Measurements from ENCODE around the gene PBRM1. TPM values are rescaled to one million over a fixed set of nuclear protein-coding genes. Genes with fewer than 3 reads are reported as not detected.

The PBRM1 gene
- total RNA-seq, 1 experiment from 2014 or later = 40.0 TPM

DNA sequence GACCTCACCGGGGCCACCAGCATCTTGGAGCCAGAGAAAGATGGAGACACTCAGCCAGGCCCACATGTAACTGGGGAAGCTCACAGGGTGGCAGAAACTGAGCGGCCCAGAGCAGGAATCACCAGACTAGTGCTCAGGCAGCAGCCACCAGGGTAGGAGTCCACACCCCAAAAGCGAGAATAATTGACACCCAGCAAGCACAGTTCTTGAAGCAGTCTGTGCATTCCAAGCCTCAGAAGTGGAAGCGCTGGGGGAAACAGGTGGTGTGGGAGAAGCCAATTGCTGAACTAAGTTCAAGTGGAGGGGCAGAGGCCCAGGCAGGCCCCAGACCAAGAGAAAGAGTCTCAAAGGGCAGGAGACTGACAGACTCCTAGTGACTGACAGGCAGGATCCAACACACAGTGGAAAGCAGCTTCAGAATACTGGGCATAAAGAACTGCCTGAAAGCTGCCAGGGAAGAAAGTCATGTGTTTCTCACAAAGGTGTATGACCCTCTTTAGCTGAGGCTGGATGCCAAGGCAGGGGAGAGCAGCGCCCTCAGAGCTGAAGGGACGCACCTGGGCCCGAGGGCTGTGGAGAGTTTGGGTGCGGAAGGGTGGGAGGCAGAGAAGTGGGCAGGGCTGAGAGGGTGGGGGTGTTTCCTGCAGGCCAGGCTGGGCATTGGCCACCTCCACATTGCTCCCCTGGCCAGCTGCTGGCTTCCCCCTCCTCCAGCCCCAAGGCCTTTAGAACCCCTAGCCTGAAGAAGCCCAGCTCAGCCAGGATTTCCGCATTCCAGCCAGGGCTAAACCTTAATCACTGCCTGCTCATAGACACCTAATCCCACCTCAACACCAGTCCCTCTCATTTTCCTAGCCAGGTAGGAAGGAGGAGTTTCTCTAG lies 159.8 kb downstream of the PBRM1 start (continued):
- TF ChIP-seq, protein P1, sequence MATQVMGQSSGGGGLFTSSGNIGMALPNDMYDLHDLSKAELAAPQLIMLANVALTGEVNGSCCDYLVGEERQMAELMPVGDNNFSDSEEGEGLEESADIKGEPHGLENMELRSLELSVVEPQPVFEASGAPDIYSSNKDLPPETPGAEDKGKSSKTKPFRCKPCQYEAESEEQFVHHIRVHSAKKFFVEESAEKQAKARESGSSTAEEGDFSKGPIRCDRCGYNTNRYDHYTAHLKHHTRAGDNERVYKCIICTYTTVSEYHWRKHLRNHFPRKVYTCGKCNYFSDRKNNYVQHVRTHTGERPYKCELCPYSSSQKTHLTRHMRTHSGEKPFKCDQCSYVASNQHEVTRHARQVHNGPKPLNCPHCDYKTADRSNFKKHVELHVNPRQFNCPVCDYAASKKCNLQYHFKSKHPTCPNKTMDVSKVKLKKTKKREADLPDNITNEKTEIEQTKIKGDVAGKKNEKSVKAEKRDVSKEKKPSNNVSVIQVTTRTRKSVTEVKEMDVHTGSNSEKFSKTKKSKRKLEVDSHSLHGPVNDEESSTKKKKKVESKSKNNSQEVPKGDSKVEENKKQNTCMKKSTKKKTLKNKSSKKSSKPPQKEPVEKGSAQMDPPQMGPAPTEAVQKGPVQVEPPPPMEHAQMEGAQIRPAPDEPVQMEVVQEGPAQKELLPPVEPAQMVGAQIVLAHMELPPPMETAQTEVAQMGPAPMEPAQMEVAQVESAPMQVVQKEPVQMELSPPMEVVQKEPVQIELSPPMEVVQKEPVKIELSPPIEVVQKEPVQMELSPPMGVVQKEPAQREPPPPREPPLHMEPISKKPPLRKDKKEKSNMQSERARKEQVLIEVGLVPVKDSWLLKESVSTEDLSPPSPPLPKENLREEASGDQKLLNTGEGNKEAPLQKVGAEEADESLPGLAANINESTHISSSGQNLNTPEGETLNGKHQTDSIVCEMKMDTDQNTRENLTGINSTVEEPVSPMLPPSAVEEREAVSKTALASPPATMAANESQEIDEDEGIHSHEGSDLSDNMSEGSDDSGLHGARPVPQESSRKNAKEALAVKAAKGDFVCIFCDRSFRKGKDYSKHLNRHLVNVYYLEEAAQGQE (IDR thresholded peaks at IDR 0.05; ENCODE audit: low read depth) = no peak
- no peak for TF ChIP-seq SIN3A (IDR thresholded peaks at IDR 0.05; ENCODE audit: low read depth)

DNA sequence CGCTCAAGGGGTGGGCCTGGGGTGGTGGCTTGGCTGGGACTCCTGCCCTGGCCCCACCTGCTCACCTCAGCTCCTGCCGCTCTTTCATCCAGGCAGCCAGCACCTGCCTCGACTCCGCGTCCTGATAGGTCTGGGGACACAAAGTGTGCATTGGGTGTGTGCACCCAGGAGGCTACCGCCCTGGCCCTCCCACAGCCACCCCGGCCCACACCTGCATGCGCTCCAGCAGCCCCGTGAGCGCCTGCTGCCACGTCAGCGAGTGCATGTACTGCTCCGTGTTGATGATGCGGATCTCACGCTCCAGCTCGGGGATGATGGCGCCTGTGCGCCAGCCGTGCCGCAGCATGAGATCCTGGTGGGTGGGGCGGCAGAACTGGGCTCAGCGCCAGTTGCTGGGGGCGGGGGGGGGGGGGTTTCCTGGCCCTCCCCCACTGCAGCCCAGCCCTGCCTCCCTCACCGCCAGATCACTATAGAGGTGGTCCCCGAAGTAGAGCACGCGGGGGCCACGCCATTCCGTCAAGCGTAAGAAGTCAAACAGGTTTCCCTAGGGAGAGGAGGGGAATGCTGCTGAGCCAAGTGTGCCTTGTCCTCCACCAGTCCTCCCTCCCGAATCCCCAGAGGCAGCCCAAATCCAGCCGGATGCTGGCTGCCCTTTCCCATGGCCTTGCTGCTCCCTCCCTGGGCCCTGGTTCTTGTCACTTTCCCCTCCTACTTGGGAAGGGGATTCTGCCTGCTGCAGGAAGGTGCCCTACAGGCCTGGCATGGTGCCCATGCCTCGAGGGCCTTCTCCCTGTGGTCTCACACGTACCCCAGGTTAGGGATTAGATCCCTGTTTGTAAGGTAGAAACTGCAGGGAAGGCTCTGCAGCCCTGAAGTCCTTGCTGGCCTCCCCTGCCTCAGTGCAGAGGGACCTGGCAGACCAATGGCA lies 160.7 kb downstream of the PBRM1 start:
- Histone ChIP-seq H3K27ac (ENCODE audit: low read depth, low read length) (no peak overlapping the region; the same call in 1 of the 2 replicates), H3K79me2 (ENCODE audit: insufficient read depth, low read length) (no peaks in the 10 kb centered on the region), H3K36me3 (ENCODE audit: control insufficient read depth in 1 of 2, insufficient read depth in 2 of 2, low read length in 2 of 2) (peaks cover 11 to 17% of the 10 kb centered on the region in 2 experiments), H3K9me3 (ENCODE audit: control insufficient read depth in 1 of 2, insufficient read depth in 1 of 2, low read depth in 1 of 2, low read length in 2 of 2) (no peaks in the 10 kb centered on the region), H3K4me1 (ENCODE audit: control insufficient read depth in 1 of 2, insufficient read depth in 2 of 2, low read length in 2 of 2) (no peaks in the 10 kb centered on the region), H4K20me1 (ENCODE audit: insufficient read depth) (no peaks in the 10 kb centered on the region), H3K27me3 (ENCODE audit: insufficient read depth, low read length) (no peaks in the 10 kb centered on the region), H3K4me3 (replicated peaks in 1 of 2; ENCODE audit: low read depth in 1 of 2, low read length in 2 of 2) (no peak overlapping the region), H2AFZ (ENCODE audit: low read depth, low read length, poor library complexity, severe bottlenecking) (no peak overlapping the region), H3K4me2 (ENCODE audit: low read length) (no peak overlapping the region), H3K9ac (ENCODE audit: low read length) (no peak overlapping the region), H3K9me2 (ENCODE audit: insufficient read depth) (no peaks in the 10 kb centered on the region)
- no peak for TF ChIP-seq JUND (IDR thresholded peaks at IDR 0.05)
- TF ChIP-seq, protein P2, sequence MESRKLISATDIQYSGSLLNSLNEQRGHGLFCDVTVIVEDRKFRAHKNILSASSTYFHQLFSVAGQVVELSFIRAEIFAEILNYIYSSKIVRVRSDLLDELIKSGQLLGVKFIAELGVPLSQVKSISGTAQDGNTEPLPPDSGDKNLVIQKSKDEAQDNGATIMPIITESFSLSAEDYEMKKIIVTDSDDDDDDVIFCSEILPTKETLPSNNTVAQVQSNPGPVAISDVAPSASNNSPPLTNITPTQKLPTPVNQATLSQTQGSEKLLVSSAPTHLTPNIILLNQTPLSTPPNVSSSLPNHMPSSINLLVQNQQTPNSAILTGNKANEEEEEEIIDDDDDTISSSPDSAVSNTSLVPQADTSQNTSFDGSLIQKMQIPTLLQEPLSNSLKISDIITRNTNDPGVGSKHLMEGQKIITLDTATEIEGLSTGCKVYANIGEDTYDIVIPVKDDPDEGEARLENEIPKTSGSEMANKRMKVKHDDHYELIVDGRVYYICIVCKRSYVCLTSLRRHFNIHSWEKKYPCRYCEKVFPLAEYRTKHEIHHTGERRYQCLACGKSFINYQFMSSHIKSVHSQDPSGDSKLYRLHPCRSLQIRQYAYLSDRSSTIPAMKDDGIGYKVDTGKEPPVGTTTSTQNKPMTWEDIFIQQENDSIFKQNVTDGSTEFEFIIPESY (IDR thresholded peaks at IDR 0.05; ENCODE audit: extremely low read depth, insufficient replicate concordance, low read length) = no peak
- TF ChIP-seq ZFX (IDR thresholded peaks at IDR 0.05) = no peak
- TF ChIP-seq SRF (IDR thresholded peaks at IDR 0.05; ENCODE audit: low read depth) = no peak
- no peak for TF ChIP-seq CBX3 (IDR thresholded peaks at IDR 0.05; ENCODE audit: low read depth)
- no peak for TF ChIP-seq ZNF274 (IDR thresholded peaks at IDR 0.05; ENCODE audit: low read depth, low read length)
- no peak for TF ChIP-seq ELF1 (IDR thresholded peaks at IDR 0.05; ENCODE audit: borderline replicate concordance, low read depth)
- ATAC-seq = no peak
- intact Hi-C loops (cut with micrococcal nuclease) = no loop called here
- ChIA-PET POLR2A (no interaction called here), RAD21 (ENCODE audit: low non-redundant PET in 1 of 2, low total read pairs in 2 of 2, uncharacterized antibody in 2 of 2, unreplicated experiment in 2 of 2) (no interaction called here), CTCF (no interaction called here)
- DNase-seq (ENCODE audit: low read depth, low spot score) = no peak
- TSS peak; percentile 40 for BruUV-seq (replicated peaks)

Data from HCT116 (cell line).